ENCODE measurements around the gene AHCYL1.
A peak's percentile ranks its signal among the peaks of the same experiment; 100 is the strongest.

Gene AHCYL1

GRCh38 chr1:110061341-110061740 is 76.8 kb downstream of the AHCYL1 start:
- Histone ChIP-seq H3K4me1 (ENCODE audit: control insufficient read depth, insufficient read depth, low read length) (peaks cover 7% of the 10 kb centered on the region), H3K27me3 (ENCODE audit: control insufficient read depth, insufficient read depth, low read length) (peaks cover 2% of the 10 kb centered on the region), H3K36me3 (ENCODE audit: control insufficient read depth, insufficient read depth, low read length) (peaks cover 5% of the 10 kb centered on the region), H3K4me3 (ENCODE audit: low read length) (no peak overlapping the region), H3K27ac (ENCODE audit: low read depth, low read length) (no peak overlapping the region), H3K9ac (ENCODE audit: low read length) (no peak overlapping the region)

DNA sequence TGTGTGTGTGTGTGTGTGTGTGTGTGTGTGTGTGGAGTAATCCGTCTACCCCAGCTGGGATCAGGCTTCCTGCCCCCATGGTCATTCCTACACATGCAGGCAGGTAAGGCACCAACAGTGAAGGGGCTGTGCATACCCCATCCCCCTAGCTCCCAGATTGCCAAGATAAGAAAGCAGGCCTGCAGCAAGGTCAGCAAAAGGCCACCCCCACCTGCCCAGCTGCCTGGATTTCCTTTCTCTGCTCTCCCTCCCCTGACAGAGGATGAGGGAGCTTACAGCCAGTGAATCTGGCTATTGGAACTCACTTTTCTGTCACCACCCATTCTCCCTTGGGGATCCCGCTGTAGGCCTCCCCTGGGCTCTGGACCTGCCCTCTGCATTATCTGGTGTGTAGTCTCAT is 78.0 kb downstream of the AHCYL1 start:
- Histone ChIP-seq H3K9ac (ENCODE audit: low read length) (no peak overlapping the region), H3K4me1 (ENCODE audit: control insufficient read depth, insufficient read depth, low read length) (no peaks in the 10 kb centered on the region), H3K27me3 (ENCODE audit: control insufficient read depth, insufficient read depth, low read length) (peaks cover 12% of the 10 kb centered on the region), H3K4me3 (ENCODE audit: low read length) (no peak overlapping the region), H3K36me3 (ENCODE audit: control insufficient read depth, insufficient read depth, low read length) (peaks cover 3% of the 10 kb centered on the region), H3K27ac (ENCODE audit: low read depth, low read length) (no peak overlapping the region)

DNA sequence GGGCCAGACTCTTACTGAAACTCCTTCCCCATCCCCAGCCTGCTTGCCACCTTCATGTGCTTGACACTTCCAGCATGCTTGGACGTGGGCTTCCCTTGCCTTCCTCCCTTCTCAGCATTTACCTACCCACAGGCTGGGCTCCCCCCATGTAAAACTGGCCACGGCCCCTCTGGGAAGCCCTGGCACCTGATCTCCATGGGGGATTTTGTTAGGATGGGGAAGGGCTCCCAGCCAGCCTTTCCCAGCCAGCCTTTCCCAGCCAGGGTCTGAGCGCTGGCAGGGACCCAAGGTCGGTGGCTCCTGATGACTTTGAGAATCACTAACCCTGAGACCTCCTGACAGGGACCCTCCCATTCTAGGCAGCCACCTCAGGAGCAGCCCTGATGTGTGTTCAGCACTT is 79.2 kb downstream of the AHCYL1 start:
- H3K4me3 ChIP-seq (ENCODE audit: low read length), result no peak overlapping the region
- H3K4me1 ChIP-seq (ENCODE audit: control insufficient read depth, insufficient read depth, low read length), result peaks cover 5% of the 10 kb centered on the region
- peaks cover 23% of the 10 kb centered on the region for H3K27me3 ChIP-seq (ENCODE audit: control insufficient read depth, insufficient read depth, low read length)
- H3K36me3 ChIP-seq (ENCODE audit: control insufficient read depth, insufficient read depth, low read length), result peaks cover 3% of the 10 kb centered on the region
- H3K27ac ChIP-seq (ENCODE audit: low read depth, low read length), result no peak overlapping the region
- H3K9ac ChIP-seq (ENCODE audit: low read length), result no peak overlapping the region

DNA sequence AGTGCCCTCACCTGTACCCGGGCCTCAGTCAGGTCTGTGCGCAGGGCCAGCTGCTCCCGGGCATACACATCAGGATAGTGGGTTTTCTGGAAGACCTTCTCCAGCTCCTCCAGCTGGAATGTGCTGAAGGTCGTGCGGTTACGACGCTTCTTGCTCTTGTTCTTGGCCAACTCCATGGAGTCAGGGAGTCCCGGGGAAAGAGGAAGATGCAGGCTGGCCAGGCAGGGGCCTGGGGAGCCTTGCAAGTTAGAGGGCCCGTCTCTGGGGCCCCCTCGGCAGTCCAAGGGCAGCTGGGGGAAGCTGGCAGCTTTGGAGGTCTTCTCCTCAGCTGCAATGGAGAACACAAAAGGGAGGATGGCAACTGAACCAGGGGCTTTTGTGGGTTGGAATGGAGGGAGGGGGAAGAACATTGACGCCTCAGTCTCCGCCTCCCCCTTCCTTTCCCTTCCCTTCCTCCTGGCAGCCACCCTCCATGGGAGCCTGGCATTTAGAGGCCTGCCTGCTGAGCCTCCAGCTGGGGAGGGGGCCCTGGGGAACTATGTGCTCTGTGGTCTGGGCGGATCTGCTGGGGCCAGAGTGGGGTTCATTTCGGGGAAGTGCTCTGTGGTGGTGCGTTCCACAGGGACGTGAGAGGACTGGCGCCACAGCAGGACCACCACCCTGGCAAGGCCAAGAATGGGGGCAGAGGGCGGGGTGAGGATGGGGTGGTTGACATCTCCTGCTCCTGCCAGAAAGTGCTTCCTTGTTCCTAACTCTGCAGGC is 80.2 kb downstream of the AHCYL1 start:
- peaks cover 5% of the 10 kb centered on the region for H3K4me1 ChIP-seq (ENCODE audit: control insufficient read depth, insufficient read depth, low read length)
- no peak overlapping the region for H3K9ac ChIP-seq (ENCODE audit: low read length)
- H3K36me3 ChIP-seq (ENCODE audit: control insufficient read depth, insufficient read depth, low read length), result peaks cover 3% of the 10 kb centered on the region
- no peak overlapping the region for H3K27ac ChIP-seq (ENCODE audit: low read depth, low read length)
- peaks cover 32% of the 10 kb centered on the region for H3K27me3 ChIP-seq (ENCODE audit: control insufficient read depth, insufficient read depth, low read length)
- H3K4me3 ChIP-seq (ENCODE audit: low read length), result no peak overlapping the region

DNA sequence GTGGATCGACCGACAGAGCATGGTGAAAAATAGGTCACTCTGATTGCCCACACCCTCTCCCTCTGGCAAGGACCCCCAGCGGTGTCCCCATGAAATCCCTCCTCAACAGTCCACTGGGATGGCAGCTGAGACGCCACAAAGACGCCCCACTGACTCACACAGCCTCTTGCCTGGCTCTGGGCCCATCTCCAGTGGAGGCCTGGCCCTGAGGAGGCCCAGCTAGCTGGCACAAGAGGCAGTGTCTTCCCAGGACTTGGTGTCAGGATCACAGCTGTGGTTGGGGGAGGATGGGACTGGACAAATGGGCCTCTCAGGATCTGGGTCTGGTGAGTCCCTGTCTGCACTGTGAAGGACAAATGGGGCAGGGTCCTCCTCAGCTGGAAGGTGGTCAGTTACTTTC is 81.3 kb downstream of the AHCYL1 start:
- H3K4me1 ChIP-seq (ENCODE audit: control insufficient read depth, insufficient read depth, low read length), result peaks cover 5% of the 10 kb centered on the region
- no peaks in the 10 kb centered on the region for H3K36me3 ChIP-seq (ENCODE audit: control insufficient read depth, insufficient read depth, low read length)
- H3K27me3 ChIP-seq (ENCODE audit: control insufficient read depth, insufficient read depth, low read length), result peaks cover 39% of the 10 kb centered on the region

GRCh38 chr1:110067479-110067892 is 82.9 kb downstream of the AHCYL1 start:
- H3K36me3 ChIP-seq (ENCODE audit: control insufficient read depth, insufficient read depth, low read length), result no peaks in the 10 kb centered on the region
- H3K27ac ChIP-seq (ENCODE audit: low read depth, low read length), result no peak overlapping the region
- H3K4me1 ChIP-seq (ENCODE audit: control insufficient read depth, insufficient read depth, low read length), result peaks cover 5% of the 10 kb centered on the region
- H3K9ac ChIP-seq (ENCODE audit: low read length), result no peak overlapping the region
- no peak overlapping the region for H3K4me3 ChIP-seq (ENCODE audit: low read length)
- H3K27me3 ChIP-seq (ENCODE audit: control insufficient read depth, insufficient read depth, low read length), result peaks cover 51% of the 10 kb centered on the region

More for the DNA sequence above, 81.3 kb downstream of the AHCYL1 start:
- Histone ChIP-seq H3K4me3 (ENCODE audit: low read length) (no peak overlapping the region), H3K9ac (ENCODE audit: low read length) (no peak overlapping the region), H3K27ac (ENCODE audit: low read depth, low read length) (no peak overlapping the region)

GRCh38 chr1:110067893-110068645 is 83.5 kb downstream of the AHCYL1 start:
- Histone ChIP-seq H3K36me3 (ENCODE audit: control insufficient read depth, insufficient read depth, low read length) (no peaks in the 10 kb centered on the region), H3K4me3 (ENCODE audit: low read length) (peak overlapping the region; percentile 35), H3K27ac (ENCODE audit: low read depth, low read length) (no peak overlapping the region), H3K9ac (ENCODE audit: low read length) (peak overlapping the region; percentile 28), H3K4me1 (ENCODE audit: control insufficient read depth, insufficient read depth, low read length) (peaks cover 5% of the 10 kb centered on the region), H3K27me3 (ENCODE audit: control insufficient read depth, insufficient read depth, low read length) (peaks cover 53% of the 10 kb centered on the region)

- peaks cover 5% of the 10 kb centered on the region for H3K4me1 ChIP-seq (ENCODE audit: control insufficient read depth, insufficient read depth, low read length)
- H3K9ac ChIP-seq (ENCODE audit: low read length), result no peak overlapping the region
- H3K4me3 ChIP-seq (ENCODE audit: low read length), result peak overlapping the region; percentile 35
- no peaks in the 10 kb centered on the region for H3K36me3 ChIP-seq (ENCODE audit: control insufficient read depth, insufficient read depth, low read length)
- H3K27ac ChIP-seq (ENCODE audit: low read depth, low read length), result no peak overlapping the region
- peaks cover 53% of the 10 kb centered on the region for H3K27me3 ChIP-seq (ENCODE audit: control insufficient read depth, insufficient read depth, low read length)
These were observed 84.3 kb downstream of the AHCYL1 start for GRCh38 chr1:110068646-110069403.

GRCh38 chr1:110069404-110070281 is 85.1 kb downstream of the AHCYL1 start:
- Histone ChIP-seq H3K27me3 (ENCODE audit: control insufficient read depth, insufficient read depth, low read length) (peaks cover 53% of the 10 kb centered on the region), H3K27ac (ENCODE audit: low read depth, low read length) (no peak overlapping the region), H3K4me3 (ENCODE audit: low read length) (no peak overlapping the region)

DNA sequence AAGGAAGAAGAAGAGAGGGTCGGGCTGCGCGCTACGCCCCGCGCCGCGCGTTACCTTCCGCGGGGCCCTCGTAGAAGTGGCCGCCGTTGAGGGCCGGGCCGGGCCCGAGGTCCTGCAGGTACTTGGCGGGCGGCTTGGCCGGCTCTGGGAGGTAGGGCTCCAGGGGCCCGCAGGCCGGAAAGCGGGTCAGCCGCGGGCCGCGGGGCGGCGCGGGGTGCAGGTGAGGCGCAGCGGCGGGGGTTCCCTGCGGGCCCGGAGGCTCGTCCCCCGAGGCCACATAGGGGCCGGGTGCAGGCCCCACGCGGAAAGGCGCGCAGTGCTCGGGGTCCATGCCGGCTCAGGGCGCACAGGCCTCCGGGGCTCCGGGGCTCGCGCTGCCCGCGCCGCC is 85.7 kb downstream of the AHCYL1 start:
- Histone ChIP-seq H3K27ac (ENCODE audit: low read depth, low read length) (no peak overlapping the region), H3K36me3 (ENCODE audit: control insufficient read depth, insufficient read depth, low read length) (no peaks in the 10 kb centered on the region), H3K4me3 (ENCODE audit: low read length) (no peak overlapping the region), H3K4me1 (ENCODE audit: control insufficient read depth, insufficient read depth, low read length) (peaks cover 5% of the 10 kb centered on the region), H3K27me3 (ENCODE audit: control insufficient read depth, insufficient read depth, low read length) (peaks cover 53% of the 10 kb centered on the region), H3K9ac (ENCODE audit: low read length) (no peak overlapping the region)

More at GRCh38 chr1:110069404-110070281, 85.1 kb downstream of the AHCYL1 start:
- Histone ChIP-seq H3K4me1 (ENCODE audit: control insufficient read depth, insufficient read depth, low read length) (peaks cover 5% of the 10 kb centered on the region), H3K36me3 (ENCODE audit: control insufficient read depth, insufficient read depth, low read length) (no peaks in the 10 kb centered on the region), H3K9ac (ENCODE audit: low read length) (no peak overlapping the region)

DNA sequence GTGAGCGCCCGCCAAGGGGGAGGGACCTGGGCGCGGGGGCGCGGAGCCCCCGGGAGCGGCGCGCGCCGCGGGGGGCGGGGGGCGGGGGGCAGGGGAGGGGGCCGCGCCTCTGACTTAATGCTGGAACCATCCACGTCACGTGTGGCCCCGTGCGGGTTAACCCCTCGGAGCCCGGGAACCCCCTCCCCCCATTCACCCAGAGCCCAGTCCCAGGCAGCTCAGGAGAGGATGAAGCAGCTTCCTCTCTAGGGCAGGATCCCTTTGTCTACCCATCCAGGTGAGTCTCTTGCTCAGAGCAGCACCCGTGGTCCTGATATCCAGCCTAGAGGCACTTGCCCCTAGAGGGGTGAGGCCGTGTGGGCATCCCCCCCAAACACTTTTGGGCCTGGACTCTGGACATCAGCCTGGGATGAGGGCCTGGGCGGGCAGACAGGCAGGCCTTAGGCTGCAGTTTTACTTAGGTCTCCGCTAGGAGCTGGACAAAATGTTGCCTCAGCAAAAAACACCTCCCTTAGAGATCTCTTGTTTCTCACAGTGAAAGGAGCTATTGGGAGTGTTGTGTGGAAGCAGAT is 86.2 kb downstream of the AHCYL1 start, which contains the start of gene ALX3:
ALX3 (minus strand) TSS at position 2 of the 572 bp plus-strand sequence. CDS start 60 bp downstream, outside the sequence.
- H3K36me3 ChIP-seq (ENCODE audit: control insufficient read depth, insufficient read depth, low read length), result no peaks in the 10 kb centered on the region
- H3K4me1 ChIP-seq (ENCODE audit: control insufficient read depth, insufficient read depth, low read length), result peaks cover 5% of the 10 kb centered on the region
- no peak within 1 kb of the TSS for H3K27ac ChIP-seq (ENCODE audit: low read depth, low read length)
- H3K9ac ChIP-seq (ENCODE audit: low read length), result no peak within 1 kb of the TSS
- no peak within 1 kb of the TSS for H3K4me3 ChIP-seq (ENCODE audit: low read length)
- H3K27me3 ChIP-seq (ENCODE audit: control insufficient read depth, insufficient read depth, low read length), result peaks cover 52% of the 10 kb centered on the region
